NCI-H1694 (cell line): ENCODE results near the gene PDCD2L.
"Not testable (repeated sequence)": the region's sequence is repeated elsewhere in the genome, so short reads cannot be mapped to it uniquely, and the experiment has no call there.

Experiments used
- DNase-seq: peaks from one replicate; lab custom pipeline; 2025; lab: John Stamatoyannopoulos, UW

PDCD2L gene

DNA sequence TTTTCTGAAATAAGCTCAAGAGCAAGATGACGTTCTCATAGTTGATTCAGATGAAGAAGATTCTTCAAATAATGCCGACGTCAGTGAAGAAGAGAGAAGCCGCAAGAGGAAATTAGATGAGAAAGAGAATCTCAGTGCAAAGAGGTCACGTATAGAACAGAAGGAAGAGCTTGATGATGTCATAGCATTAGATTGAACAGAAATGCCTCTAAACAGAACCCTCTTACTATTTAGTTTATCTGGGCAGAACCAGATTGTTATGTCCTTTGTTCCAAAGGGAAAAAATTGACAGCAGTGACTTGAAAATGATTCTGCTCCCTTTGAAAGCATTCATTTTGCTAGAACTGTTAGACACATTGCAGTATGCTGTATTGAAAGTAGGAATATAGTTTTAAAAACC lies 64.8 kb downstream of the PDCD2L start:
- not testable (repeated sequence) for DNase-seq

DNA sequence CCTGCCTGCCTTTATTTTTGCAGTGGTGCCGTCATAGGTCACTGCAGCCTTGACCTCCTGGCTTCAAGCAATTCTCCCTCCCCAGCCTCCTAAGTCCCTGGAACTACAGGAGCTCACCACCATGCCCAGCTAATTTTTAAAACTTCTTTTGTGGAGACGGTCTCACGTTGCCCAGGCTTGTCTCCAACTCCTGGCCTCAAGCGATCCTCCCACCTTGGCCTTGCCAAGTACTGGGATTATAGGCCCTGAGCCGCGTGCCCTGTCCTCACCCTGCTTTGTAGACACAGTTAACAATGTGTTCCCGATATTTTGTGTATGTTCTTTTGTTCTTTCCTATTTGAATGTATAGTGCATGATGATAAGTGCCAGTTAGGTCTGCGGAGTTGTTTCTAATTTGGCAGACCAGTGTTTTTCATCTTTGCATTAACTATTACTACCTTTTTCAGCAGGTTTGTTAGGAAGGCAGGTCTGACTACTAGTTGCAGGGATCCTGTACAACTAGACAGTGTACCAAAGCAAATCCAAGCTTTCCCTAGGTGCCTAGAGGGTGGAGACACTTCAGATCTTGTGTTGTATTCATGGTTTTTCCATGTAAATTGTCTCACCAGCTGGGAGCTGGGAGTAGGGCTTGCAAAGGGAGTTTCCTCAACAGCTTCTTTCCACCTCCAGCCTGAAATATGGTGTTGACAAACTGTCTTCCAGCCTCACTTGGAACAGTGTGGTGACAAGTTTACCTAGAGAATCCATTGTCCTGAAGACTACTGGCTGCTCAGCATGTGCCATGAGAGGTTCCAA lies 67.9 kb downstream of the PDCD2L start:
- no peak for DNase-seq

DNA sequence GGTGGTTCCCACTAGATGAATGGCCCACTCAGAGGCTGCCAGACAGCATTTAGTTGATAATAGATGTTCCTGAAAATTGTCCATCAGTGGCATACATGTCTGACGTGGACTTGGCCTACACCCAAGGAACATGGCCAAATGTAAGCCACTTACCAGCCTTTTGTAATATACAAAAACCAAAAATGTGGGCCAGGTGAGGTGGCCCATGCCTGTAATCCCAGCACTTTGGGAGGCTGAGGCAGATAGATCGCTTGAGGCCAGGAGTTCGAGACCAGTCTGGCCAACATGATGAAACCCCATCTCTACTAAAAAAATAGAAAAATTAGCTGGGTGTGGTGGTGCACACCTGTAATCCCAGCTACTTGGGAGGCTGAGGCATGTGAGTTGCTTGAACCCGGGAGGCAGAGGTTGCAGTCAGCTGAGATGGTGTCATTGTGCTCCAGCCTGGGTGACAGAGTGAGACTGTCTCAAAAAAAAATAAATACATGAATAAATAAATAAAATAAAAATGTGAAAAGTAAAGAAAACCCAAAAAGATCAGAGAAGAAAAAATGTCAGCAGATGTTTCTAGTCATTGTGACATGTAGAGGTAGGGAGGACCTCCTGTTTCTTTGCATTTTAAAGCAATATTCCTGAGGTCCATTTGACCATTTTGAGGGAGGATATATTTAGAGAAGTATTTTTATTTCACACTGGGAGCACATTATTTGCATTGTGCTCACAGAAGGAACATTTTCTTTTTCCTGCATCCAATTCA lies 70.2 kb downstream of the PDCD2L start:
- DNase-seq: no peak

GRCh38 chr19:34475026-34475974 lies 71.1 kb downstream of the PDCD2L start:
- DNase-seq: no peak
